AG04449 (cell line): ENCODE data around the gene SDK1.
A peak's percentile ranks its signal among the peaks of the same experiment; 100 is the strongest.

Source experiments
- CTCF ChIA-PET: fragments of 350-600 bp; formaldehyde crosslinking; extraction: SDS; loops from one replicate; lab custom pipeline; 2021; ENCODE audit warnings: antibody characterized with exemption; lab: Yijun Ruan, JAX
- POLR2A ChIA-PET: fragments of 400-600, 350-600 bp; formaldehyde crosslinking; extraction: SDS; loops from one replicate; lab custom pipeline; 2020; ENCODE audit warnings: antibody characterized with exemption, inconsistent platforms; lab: Yijun Ruan, JAX
- DNase-seq: peaks from one replicate; pipeline ENCODE4 v3.0.0-alpha.2; 2010; ENCODE audit warnings: low read depth, low spot score
- H3K4me3 ChIP-seq: 2 replicates; pipeline ENCODE4 v1.5.1; 2011; ENCODE audit warnings: low read depth, mild to moderate bottlenecking, control low read depth, low read length
- TF ChIP-seq, protein P1 (sequence below): IDR thresholded peaks from one replicate; pipeline ENCODE4 v1.5.1; 2011; ENCODE audit warnings: mild to moderate bottlenecking, moderate library complexity, low read length, control low read depth, inconsistent platforms; ENCODE audit not compliant: insufficient read depth; ENCODE audit errors: missing control alignments

The SDK1 gene

DNA sequence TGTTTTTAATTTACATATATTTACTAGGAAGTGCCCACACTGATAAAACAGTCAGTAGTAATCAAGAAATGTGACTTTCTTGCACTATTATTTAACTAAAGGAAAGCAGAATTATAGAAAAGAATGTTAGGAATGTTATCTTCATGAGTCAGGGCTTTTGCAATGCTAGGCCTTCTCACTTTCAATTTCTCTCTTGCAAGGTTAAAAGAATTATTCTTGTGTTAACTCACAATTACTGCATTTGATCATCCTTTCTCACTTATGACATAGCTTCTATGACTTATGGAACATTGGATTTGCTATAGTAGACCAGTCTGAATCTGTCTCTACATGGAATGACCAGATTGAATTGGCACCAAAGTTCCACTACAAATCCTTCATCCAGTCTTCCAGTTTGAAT is 192.4 kb downstream of the SDK1 start:
- CTCF ChIA-PET = no interaction called here
- DNase-seq = peak; percentile 2
- TF ChIP-seq, protein P1, sequence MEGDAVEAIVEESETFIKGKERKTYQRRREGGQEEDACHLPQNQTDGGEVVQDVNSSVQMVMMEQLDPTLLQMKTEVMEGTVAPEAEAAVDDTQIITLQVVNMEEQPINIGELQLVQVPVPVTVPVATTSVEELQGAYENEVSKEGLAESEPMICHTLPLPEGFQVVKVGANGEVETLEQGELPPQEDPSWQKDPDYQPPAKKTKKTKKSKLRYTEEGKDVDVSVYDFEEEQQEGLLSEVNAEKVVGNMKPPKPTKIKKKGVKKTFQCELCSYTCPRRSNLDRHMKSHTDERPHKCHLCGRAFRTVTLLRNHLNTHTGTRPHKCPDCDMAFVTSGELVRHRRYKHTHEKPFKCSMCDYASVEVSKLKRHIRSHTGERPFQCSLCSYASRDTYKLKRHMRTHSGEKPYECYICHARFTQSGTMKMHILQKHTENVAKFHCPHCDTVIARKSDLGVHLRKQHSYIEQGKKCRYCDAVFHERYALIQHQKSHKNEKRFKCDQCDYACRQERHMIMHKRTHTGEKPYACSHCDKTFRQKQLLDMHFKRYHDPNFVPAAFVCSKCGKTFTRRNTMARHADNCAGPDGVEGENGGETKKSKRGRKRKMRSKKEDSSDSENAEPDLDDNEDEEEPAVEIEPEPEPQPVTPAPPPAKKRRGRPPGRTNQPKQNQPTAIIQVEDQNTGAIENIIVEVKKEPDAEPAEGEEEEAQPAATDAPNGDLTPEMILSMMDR = no peak
- POLR2A ChIA-PET = no interaction called here
- no peak overlapping the region for H3K4me3 ChIP-seq

DNA sequence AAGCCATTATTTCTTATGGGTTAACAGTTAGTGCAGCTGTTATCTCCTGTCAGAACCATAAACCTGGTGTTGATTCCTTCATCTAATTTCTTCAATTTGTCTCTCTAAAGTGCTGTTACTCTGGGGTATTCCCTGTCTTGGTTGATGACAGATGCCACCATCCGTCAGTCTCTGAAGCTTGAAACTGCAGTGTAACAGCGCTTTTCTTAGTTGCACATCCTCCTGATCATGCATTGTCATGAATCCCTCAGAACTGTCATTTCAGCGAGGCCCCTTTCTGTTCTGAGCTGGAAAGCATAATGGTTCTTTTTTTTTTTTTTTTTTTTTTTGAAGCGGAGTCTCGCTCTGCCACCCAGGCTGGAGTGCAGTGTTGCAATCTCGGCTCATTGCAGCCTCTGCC is 193.9 kb downstream of the SDK1 start:
- POLR2A ChIA-PET = no interaction called here
- DNase-seq = no peak
- TF ChIP-seq, protein P1 = no peak
- CTCF ChIA-PET = no interaction called here
- H3K4me3 ChIP-seq = no peak overlapping the region

DNA sequence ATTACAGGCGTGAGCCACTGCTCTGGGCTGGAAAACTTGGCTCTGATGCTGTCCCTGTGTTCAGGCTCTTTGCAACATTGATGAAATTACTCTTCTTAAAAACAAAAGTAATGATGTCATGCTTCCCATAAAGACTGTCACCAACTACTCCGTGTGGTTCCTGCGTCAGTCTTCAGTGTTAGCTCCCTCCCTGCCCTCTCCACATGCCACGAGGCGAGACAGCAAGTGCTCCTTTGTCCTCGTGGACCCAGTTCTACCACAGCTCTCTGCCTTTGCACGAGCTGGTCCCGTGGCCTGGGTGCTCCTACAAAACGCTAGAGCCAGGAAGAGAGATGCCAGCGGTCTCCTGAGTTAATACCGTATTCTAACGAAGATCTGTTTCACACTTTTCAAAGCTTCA is 194.5 kb downstream of the SDK1 start:
- TF ChIP-seq, protein P1 = no peak
- no peak overlapping the region for H3K4me3 ChIP-seq
- ChIA-PET POLR2A (no interaction called here), CTCF (no interaction called here)
- DNase-seq = no peak

DNA sequence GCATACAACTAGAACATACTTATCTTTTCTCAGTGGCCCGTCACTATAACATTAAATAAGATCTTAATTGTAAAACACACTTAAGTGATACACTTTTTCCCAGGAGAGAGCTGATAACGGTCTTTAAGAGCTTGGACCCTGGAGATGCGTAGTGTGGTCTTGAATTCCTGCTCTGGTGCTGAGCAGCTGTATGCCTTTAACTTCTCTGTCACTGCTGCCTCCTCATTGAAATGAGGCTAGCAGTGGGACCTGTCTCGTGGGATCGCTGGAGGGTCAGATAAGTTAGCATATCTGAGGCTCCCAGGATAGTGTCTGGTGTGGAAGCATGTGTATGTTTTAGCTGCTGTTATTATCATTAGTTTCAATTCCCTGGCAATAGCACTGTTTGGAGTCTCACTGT is 194.9 kb downstream of the SDK1 start:
- ChIA-PET CTCF (no interaction called here), POLR2A (no interaction called here)
- TF ChIP-seq, protein P1 = no peak
- no peak for DNase-seq
- no peak overlapping the region for H3K4me3 ChIP-seq

DNA sequence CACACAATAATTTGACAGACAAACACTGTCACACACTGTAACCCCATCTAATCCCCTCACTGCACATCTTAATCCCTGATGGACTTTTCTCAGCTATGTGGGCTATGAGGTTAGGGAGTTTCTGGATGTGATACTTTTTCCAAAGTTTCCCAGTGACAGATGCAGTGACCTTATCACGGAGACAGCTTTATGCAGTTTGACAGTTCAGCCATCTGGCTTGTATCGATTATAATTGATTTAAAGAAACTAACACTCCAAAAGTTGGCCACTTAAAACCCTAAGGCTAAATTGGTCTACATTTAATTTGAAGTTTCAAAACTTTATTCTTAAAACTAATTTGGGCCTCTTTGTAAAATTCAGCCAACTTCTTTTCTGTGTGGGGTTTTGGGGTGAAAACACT is 196.7 kb downstream of the SDK1 start:
- CTCF ChIA-PET = no interaction called here
- DNase-seq = no peak
- no peak overlapping the region for H3K4me3 ChIP-seq
- TF ChIP-seq, protein P1 = no peak
- POLR2A ChIA-PET = no interaction called here

DNA sequence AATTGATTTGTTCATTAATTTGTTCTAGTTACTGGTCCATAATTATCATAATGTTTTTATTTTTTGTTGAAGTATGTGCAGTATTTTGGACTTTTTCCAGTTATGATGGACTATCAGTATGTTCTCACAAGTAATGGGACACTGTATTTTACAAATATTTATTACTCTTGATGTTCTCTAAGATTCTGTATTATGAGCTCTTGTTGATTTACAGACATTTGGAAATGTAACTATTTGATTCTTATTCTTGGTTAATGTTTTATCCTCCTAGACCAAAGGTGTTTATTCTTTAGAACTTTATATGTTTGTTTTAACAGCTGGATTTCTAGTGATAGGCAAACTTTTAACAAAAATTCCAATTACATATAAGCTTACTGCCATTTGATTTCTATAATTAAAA is 200.6 kb downstream of the SDK1 start:
- CTCF ChIA-PET = no interaction called here
- TF ChIP-seq, protein P1 = no peak
- POLR2A ChIA-PET = no interaction called here

DNA sequence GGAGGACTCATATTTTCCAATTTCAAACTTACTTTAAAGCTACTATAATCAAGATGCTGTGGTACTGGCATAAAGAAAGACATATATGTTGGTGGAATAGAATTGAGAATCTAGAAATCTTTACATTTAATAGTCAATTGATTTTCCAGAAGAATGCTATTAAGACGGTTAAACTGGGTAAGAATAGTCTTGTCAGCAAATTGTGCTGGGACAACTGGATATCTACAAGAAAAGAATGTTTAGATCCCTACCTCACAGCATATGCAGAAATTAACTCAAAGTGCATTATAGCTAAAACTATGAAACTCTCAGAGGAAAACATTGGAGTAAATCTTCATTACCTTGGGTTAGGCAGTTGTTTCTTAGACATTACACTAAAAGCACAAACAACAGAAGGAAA is 203.3 kb downstream of the SDK1 start:
- ChIA-PET POLR2A (no interaction called here), CTCF (no interaction called here)
- no peak for DNase-seq
- TF ChIP-seq, protein P1 = no peak
- H3K4me3 ChIP-seq = no peak overlapping the region

More for the DNA sequence above, 200.6 kb downstream of the SDK1 start:
- no peak for DNase-seq
- H3K4me3 ChIP-seq = no peak overlapping the region
